ENCODE results near the gene VRK3. TPM values are rescaled to one million over a fixed set of nuclear protein-coding genes. Genes with fewer than 3 reads are reported as not detected.

VRK3 gene
- total and polyA plus RNA-seq, 2 donors = 17.8 to 24.4 TPM

- 95% methylated on average over 9 of the region's 9 CpGs for WGBS
- DNase-seq (ENCODE audit: extremely low spot score) = no peak
Observed at GRCh38 chr19:49988433-49988832, 36.7 kb downstream of the VRK3 start.

GRCh38 chr19:49988007-49988406 is 37.2 kb downstream of the VRK3 start:
- Histone ChIP-seq H3K4me3 (ENCODE audit: low read depth, low read length) (no peak overlapping the region), H3K4me1 (ENCODE audit: insufficient read depth) (no peaks in the 10 kb centered on the region), H3K27ac (ENCODE audit: low read depth) (no peak overlapping the region), H3K36me3 (ENCODE audit: insufficient read depth) (no peaks in the 10 kb centered on the region)
- 98% methylated on average over 5 of the region's 5 CpGs for WGBS
- DNase-seq (ENCODE audit: extremely low spot score) = no peak

More at GRCh38 chr19:49988433-49988832, 36.7 kb downstream of the VRK3 start:
- Histone ChIP-seq H3K36me3 (ENCODE audit: insufficient read depth) (no peaks in the 10 kb centered on the region), H3K4me3 (ENCODE audit: low read depth, low read length) (no peak overlapping the region), H3K27ac (ENCODE audit: low read depth) (no peak overlapping the region), H3K4me1 (ENCODE audit: insufficient read depth) (no peaks in the 10 kb centered on the region)

DNA sequence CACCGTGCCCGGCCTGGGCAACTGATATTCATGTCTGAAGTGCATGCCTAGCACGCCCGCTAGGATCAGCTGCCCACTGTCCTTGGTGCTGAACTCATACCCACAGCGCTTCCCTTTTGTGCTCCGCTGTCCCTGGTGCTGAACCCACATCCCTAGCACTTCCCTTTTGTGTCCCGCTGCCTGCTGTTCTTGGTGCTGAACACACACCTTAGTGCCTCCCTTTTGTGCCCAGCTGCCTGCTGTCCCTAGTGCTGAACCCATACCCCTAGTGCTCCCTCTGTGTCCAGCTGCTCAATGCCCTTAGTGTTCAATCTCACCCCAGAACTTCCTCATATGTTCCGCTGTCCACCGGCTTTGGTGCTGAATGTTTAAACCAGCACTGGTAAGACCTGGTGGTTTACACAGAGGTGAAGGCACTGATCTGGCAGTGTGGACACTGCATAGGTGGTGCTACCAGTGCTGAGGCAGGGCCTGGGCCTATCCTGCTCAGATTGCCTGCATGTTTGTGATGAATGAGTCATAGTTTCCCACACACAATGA is 37.9 kb downstream of the VRK3 start:
- DNase-seq (ENCODE audit: extremely low spot score) = peak; percentile 85
- Histone ChIP-seq H3K27ac (ENCODE audit: low read depth) (no peak overlapping the region), H3K4me3 (ENCODE audit: low read depth, low read length) (no peak overlapping the region), H3K4me1 (ENCODE audit: insufficient read depth) (no peaks in the 10 kb centered on the region), H3K36me3 (ENCODE audit: insufficient read depth) (no peaks in the 10 kb centered on the region)
- 11% methylated on average over 9 of the region's 9 CpGs for WGBS

DNA sequence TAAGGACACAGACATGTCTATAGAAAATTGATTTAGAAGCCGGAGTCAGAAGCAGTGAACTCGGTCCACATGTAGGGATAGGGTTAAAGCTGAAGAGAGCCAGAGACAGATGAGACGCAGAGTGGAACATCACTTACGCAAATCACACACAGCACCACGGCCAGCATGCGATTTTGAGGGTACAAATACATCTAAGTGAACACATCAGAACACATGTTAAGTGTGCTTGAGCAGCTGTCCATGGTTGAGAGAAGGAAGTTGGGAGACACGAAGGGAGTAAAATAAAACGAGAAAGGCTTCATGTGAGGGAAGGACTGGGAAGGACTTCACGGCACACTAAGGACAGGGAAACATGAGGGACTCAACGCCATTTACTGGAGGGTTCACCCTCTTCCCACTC is 38.8 kb downstream of the VRK3 start:
- 94% methylated on average over 10 of the region's 10 CpGs for WGBS
- Histone ChIP-seq H3K4me3 (ENCODE audit: low read depth, low read length) (no peak overlapping the region), H3K27ac (ENCODE audit: low read depth) (no peak overlapping the region), H3K4me1 (ENCODE audit: insufficient read depth) (no peaks in the 10 kb centered on the region), H3K36me3 (ENCODE audit: insufficient read depth) (no peaks in the 10 kb centered on the region)
- DNase-seq (ENCODE audit: extremely low spot score) = no peak

DNA sequence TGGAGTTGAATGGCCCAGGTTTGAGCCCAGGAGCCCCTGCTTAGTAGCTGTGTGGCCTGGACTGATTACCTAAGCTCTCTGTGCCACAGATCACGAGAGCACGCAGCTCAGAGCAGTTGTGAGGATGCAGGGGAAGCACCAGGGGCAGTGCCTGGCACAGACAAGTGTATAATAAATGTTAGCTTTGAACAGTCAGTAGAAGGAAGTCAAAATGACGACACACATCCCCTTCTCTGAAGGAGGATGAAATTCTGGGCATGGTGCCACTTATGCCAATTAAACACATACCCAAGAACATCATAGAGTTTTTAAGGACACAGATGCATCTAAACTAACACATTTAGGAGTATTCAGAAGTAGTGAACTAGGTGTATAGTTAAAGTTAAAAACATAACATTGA is 39.3 kb downstream of the VRK3 start:
- 87% methylated on average over 3 of the region's 3 CpGs for WGBS
- H3K36me3 ChIP-seq (ENCODE audit: insufficient read depth) = no peaks in the 10 kb centered on the region
- no peak overlapping the region for H3K4me3 ChIP-seq (ENCODE audit: low read depth, low read length)
- no peaks in the 10 kb centered on the region for H3K4me1 ChIP-seq (ENCODE audit: insufficient read depth)
- DNase-seq (ENCODE audit: extremely low spot score) = no peak
- no peak overlapping the region for H3K27ac ChIP-seq (ENCODE audit: low read depth)

DNA sequence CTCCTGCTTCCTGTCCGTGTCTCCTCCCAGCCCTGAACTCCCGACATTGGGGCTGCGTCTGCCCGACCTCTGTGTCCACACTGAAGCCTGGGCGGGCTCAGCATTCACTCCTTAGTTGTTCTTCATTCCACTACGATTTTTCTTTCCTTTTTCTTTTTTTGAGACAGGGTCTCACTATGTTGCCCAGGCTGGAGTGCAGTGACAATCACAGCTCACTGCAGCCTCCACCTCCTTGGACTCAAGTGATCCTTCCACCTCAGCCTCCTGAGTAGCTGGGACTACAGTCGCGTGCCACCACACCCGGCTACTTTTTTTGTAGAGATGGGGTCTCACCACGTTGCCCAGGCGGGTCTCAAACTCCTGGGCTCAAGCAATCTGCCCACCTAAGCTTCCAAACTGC is 40.7 kb downstream of the VRK3 start:
- Histone ChIP-seq H3K27ac (ENCODE audit: low read depth) (no peak overlapping the region), H3K4me3 (ENCODE audit: low read depth, low read length) (no peak overlapping the region), H3K36me3 (ENCODE audit: insufficient read depth) (no peaks in the 10 kb centered on the region), H3K4me1 (ENCODE audit: insufficient read depth) (no peaks in the 10 kb centered on the region)
- WGBS = 88% methylated on average over 11 of the region's 11 CpGs
- DNase-seq (ENCODE audit: extremely low spot score) = no peak

DNA sequence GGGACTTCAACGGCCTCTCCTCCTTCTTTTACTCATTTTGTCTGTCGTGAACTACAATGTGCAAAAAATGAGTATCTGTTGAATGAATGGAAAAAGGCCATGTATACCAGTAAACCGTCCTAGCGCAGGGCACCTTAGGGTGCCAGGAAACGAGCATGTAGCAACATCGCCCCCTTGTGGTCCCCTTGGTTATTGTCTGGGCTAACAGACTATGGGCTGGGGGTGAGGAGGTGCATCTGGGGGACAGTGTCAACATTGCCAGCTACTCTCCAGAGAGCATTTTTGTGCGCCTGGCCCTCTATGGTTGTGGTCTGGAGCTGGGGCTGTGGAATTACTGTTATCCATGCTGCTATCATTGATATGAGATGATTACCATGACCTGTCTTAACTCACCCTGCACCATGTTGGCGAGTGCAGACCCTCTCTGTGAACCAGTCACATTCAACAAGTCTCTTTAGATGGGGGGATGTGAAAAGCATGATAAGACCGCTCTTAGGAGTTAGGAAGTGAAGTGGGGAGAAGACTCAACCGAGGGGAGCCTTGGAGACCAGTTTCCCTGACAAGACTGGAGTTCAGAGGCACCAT is 41.4 kb downstream of the VRK3 start:
- DNase-seq (ENCODE audit: extremely low spot score) = no peak
- Histone ChIP-seq H3K4me3 (ENCODE audit: low read depth, low read length) (no peak overlapping the region), H3K36me3 (ENCODE audit: insufficient read depth) (no peaks in the 10 kb centered on the region), H3K4me1 (ENCODE audit: insufficient read depth) (no peaks in the 10 kb centered on the region), H3K27ac (ENCODE audit: low read depth) (no peak overlapping the region)
- WGBS = 58% methylated on average over 10 of the region's 10 CpGs

DNA sequence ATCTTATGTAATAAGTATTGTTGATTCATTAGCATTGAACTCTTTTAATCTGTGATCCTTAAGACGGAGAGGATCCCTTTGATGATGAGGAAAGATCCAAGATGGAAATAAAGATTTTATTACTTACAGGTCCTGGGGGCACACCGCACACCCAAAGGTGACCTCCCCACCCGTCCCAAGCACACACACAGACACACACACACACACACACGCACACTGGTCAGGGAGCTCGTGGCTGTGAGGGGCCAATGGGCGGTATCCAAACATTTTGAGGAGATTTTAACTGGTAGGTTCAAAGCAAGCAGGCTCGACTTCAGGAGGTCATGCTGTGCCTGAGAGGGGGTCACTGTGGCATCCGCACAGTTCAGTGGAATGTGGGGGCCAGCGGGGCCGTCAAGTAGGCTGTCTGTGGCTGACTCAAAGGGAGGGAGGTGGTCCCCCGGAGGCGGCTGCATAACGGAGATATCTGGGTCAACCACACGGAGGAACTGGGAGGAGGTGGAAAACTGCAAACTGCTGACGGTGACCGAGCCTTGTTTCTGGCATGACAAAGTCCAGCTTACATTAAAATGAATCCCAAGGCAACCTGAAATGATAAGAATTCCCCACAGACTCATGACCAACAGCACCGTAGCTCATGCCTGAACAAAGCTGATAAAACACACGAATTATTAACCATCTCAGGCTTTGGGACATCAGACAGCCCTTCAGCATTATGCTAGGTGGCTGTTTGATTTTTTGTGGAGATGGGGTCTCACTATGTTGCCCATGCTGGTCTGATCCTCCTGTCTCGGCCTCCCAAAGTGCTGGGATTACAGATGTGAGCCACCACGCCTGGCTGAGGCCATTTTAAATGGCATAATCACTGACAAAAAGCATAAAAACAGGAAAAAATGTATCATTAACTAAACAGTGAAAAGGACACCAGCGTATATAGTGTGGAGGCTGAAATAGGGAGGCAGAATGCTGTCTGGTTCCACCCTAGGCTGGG is 43.3 kb downstream of the VRK3 start:
- H3K4me3 ChIP-seq (ENCODE audit: low read depth, low read length) = no peak overlapping the region

GRCh38 chr19:49978324-49978723 is 46.8 kb downstream of the VRK3 start:
- no peaks in the 10 kb centered on the region for H3K4me1 ChIP-seq (ENCODE audit: insufficient read depth)
- no peaks in the 10 kb centered on the region for H3K36me3 ChIP-seq (ENCODE audit: insufficient read depth)
- H3K27ac ChIP-seq (ENCODE audit: low read depth) = no peak overlapping the region
- no peak for DNase-seq (ENCODE audit: extremely low spot score)
- H3K4me3 ChIP-seq (ENCODE audit: low read depth, low read length) = no peak overlapping the region
- 56% methylated on average over 11 of the region's 11 CpGs for WGBS

More for the DNA sequence above, 43.3 kb downstream of the VRK3 start:
- Histone ChIP-seq H3K27ac (ENCODE audit: low read depth) (no peak overlapping the region), H3K36me3 (ENCODE audit: insufficient read depth) (no peaks in the 10 kb centered on the region), H3K4me1 (ENCODE audit: insufficient read depth) (no peaks in the 10 kb centered on the region)
- 87% methylated on average over 21 of the region's 21 CpGs for WGBS
- no peak for DNase-seq (ENCODE audit: extremely low spot score)

DNA sequence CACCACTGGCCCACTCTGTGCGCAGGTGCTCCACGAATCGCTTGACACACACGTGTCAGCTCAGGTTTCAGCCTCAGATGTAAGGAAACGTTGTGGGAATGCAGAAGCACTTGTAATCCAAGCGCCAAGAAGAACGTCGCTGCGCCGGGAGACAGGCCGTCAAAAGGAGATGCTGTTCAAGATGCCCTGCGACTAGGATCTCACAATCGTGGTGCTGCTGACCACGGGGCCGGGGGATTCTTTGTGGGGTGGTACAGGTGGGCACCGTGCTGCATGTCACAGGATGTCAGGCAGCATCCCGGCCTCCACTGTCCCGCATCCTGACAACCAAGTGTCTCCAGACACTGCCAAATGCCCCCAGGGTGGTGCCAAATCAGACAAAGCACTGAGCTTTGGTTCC is 47.3 kb downstream of the VRK3 start:
- H3K4me3 ChIP-seq (ENCODE audit: low read depth, low read length) = no peak overlapping the region
- WGBS = 63% methylated on average over 18 of the region's 18 CpGs
- H3K4me1 ChIP-seq (ENCODE audit: insufficient read depth) = no peaks in the 10 kb centered on the region
- H3K36me3 ChIP-seq (ENCODE audit: insufficient read depth) = no peaks in the 10 kb centered on the region
- no peak for DNase-seq (ENCODE audit: extremely low spot score)
- no peak overlapping the region for H3K27ac ChIP-seq (ENCODE audit: low read depth)

DNA sequence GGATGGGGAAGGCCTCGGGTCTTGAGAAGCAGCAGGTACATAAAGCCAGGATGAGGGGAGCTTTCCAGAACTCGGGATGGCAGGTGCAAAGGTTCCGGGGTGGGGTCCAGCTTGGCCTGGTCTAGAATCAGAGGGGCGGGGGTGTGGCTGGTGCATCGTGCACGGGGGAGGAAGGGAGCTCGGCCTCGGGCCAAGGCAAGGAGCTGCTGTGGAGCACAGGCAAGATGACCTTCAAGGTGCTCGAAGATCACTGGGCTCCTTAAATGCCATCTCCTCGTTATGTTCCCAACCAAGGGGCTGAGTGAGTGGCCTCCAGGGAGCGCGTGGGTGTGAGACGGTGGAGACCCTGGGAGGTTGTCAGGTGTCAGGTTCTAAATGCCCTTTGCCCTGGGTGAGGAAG is 48.1 kb downstream of the VRK3 start:
- 89% methylated on average over 13 of the region's 13 CpGs for WGBS
- no peak overlapping the region for H3K4me3 ChIP-seq (ENCODE audit: low read depth, low read length)
- DNase-seq (ENCODE audit: extremely low spot score) = no peak
- H3K4me1 ChIP-seq (ENCODE audit: insufficient read depth) = no peaks in the 10 kb centered on the region
- no peak overlapping the region for H3K27ac ChIP-seq (ENCODE audit: low read depth)
- H3K36me3 ChIP-seq (ENCODE audit: insufficient read depth) = no peaks in the 10 kb centered on the region

DNA sequence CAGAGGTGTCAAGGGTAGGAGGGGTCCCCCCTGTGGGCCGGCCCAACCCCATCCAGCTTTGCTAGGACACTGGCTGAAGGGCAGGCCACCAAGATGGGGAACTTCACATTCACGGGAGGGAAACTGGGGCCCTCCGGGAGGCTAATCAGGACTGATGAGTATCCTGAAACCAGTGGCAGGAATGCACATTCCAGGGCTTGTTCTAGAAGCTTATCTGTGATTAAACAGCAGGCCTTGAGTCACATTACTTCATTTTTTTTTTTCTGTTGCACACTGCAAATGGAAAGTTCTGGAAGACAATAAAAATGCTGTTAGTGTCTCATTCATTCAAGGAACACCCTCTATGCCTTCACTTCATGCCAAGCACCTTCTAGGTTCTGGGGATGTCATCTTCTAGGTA is 48.7 kb downstream of the VRK3 start:
- H3K36me3 ChIP-seq (ENCODE audit: insufficient read depth) = no peaks in the 10 kb centered on the region
- no peak overlapping the region for H3K27ac ChIP-seq (ENCODE audit: low read depth)
- no peak overlapping the region for H3K4me3 ChIP-seq (ENCODE audit: low read depth, low read length)
- no peak for DNase-seq (ENCODE audit: extremely low spot score)
- WGBS = 81% methylated on average over 3 of the region's 3 CpGs
- H3K4me1 ChIP-seq (ENCODE audit: insufficient read depth) = no peaks in the 10 kb centered on the region

- WGBS = 84% methylated on average over 7 of the region's 7 CpGs
- H3K4me3 ChIP-seq (ENCODE audit: low read depth, low read length) = no peak overlapping the region
- no peaks in the 10 kb centered on the region for H3K36me3 ChIP-seq (ENCODE audit: insufficient read depth)
Observed at GRCh38 chr19:49975051-49975450, 50.1 kb downstream of the VRK3 start.

GRCh38 chr19:49973987-49974386 is 51.2 kb downstream of the VRK3 start:
- H3K4me1 ChIP-seq (ENCODE audit: insufficient read depth) = no peaks in the 10 kb centered on the region
- no peak overlapping the region for H3K27ac ChIP-seq (ENCODE audit: low read depth)
- 87% methylated on average over 18 of the region's 18 CpGs for WGBS
- no peak overlapping the region for H3K4me3 ChIP-seq (ENCODE audit: low read depth, low read length)
- no peak for DNase-seq (ENCODE audit: extremely low spot score)
- no peaks in the 10 kb centered on the region for H3K36me3 ChIP-seq (ENCODE audit: insufficient read depth)

More at GRCh38 chr19:49975051-49975450, 50.1 kb downstream of the VRK3 start:
- no peaks in the 10 kb centered on the region for H3K4me1 ChIP-seq (ENCODE audit: insufficient read depth)
- DNase-seq (ENCODE audit: extremely low spot score) = no peak
- no peak overlapping the region for H3K27ac ChIP-seq (ENCODE audit: low read depth)
